ENCODE measurements around the gene QRICH2.
"Not testable (repeated sequence)": the region's sequence is repeated elsewhere in the genome, so short reads cannot be mapped to it uniquely, and the experiment has no call there.

Gene QRICH2

GRCh38 chr17:76252967-76253766 is 54.9 kb downstream of the QRICH2 start:
- not testable (repeated sequence) for H3K79me1 ChIP-seq (ENCODE audit: low read length); H3K9me3 ChIP-seq (ENCODE audit: insufficient read depth, low read depth, low read length); H4K8ac ChIP-seq (ENCODE audit: low read depth, low read length); H3K4ac ChIP-seq (ENCODE audit: low read depth, low read length); H3K4me2 ChIP-seq (ENCODE audit: low read length); H3K4me3 ChIP-seq (ENCODE audit: low read depth, low read length); H4K12ac ChIP-seq (ENCODE audit: low read depth, low read length); H3K23ac ChIP-seq (ENCODE audit: low read length); H3K9ac ChIP-seq (ENCODE audit: low read length); H3K18ac ChIP-seq (ENCODE audit: low read length); H2BK5ac ChIP-seq (ENCODE audit: low read depth, low read length, poor library complexity); H2BK120ac ChIP-seq (ENCODE audit: insufficient read depth, low read length, poor library complexity); H3K36me3 ChIP-seq (ENCODE audit: control insufficient read depth in 1 of 2, insufficient read depth in 2 of 2, low read length in 2 of 2); H2AK5ac ChIP-seq (ENCODE audit: low read length); H4K91ac ChIP-seq (ENCODE audit: low read depth, low read length); H3K27me3 ChIP-seq (ENCODE audit: insufficient read depth, low read length); H3K14ac ChIP-seq (ENCODE audit: low read length); H2AFZ ChIP-seq (ENCODE audit: insufficient read depth, low read length, poor library complexity); H3K79me2 ChIP-seq (ENCODE audit: control insufficient read depth, insufficient read depth, low read length, poor library complexity); H3K27ac ChIP-seq (ENCODE audit: low read depth, low read length)
- Histone ChIP-seq H2BK12ac (ENCODE audit: low read length) (peak overlapping the region; percentile 36), H3K4me1 (ENCODE audit: control insufficient read depth in 1 of 2, insufficient read depth in 2 of 2, low read length in 2 of 2) (peaks cover 9 to 11% of the 10 kb centered on the region in 2 experiments)
- peak; percentile 72 to 83 for DNase-seq
- no CpG with 5 or more reads among the region's 23 CpGs for WGBS (ENCODE audit: extremely low coverage, insufficient coverage, insufficient read length)

GRCh38 chr17:76252040-76252954 is 55.8 kb downstream of the QRICH2 start:
- peak overlapping the region; percentile 19 for H3K27ac ChIP-seq (ENCODE audit: low read depth, low read length)
- no peak overlapping the region for H3K18ac ChIP-seq (ENCODE audit: low read length)
- no peak overlapping the region for H3K4ac ChIP-seq (ENCODE audit: low read depth, low read length)
- no peak overlapping the region for H4K12ac ChIP-seq (ENCODE audit: low read depth, low read length)
- no peak overlapping the region for H2BK12ac ChIP-seq (ENCODE audit: low read length)
- no peak overlapping the region for H2AK5ac ChIP-seq (ENCODE audit: low read length)
- H3K23ac ChIP-seq (ENCODE audit: low read length): no peak overlapping the region
- WGBS (ENCODE audit: extremely low coverage, insufficient coverage, insufficient read length): no CpG with 5 or more reads among the region's 11 CpGs
- peaks cover 4% of the 10 kb centered on the region for H3K79me1 ChIP-seq (ENCODE audit: low read length)
- no peaks in the 10 kb centered on the region for H3K27me3 ChIP-seq (ENCODE audit: insufficient read depth, low read length)
- no peak overlapping the region for H3K14ac ChIP-seq (ENCODE audit: low read length)
- H2AFZ ChIP-seq (ENCODE audit: insufficient read depth, low read length, poor library complexity): no peak overlapping the region
- H3K4me1 ChIP-seq (ENCODE audit: control insufficient read depth in 1 of 2, insufficient read depth in 2 of 2, low read length in 2 of 2): peaks cover 9 to 11% of the 10 kb centered on the region in 2 experiments
- H3K79me2 ChIP-seq (ENCODE audit: control insufficient read depth, insufficient read depth, low read length, poor library complexity): no peaks in the 10 kb centered on the region
- no peak overlapping the region for H4K8ac ChIP-seq (ENCODE audit: low read depth, low read length)
- peak; percentile 99 for DNase-seq
- no peaks in the 10 kb centered on the region for H3K36me3 ChIP-seq (ENCODE audit: control insufficient read depth in 1 of 2, insufficient read depth in 2 of 2, low read length in 2 of 2)
- H3K9me3 ChIP-seq (ENCODE audit: insufficient read depth, low read depth, low read length): no peaks in the 10 kb centered on the region
- no peak overlapping the region for H3K4me3 ChIP-seq (ENCODE audit: low read depth, low read length)
- H4K91ac ChIP-seq (ENCODE audit: low read depth, low read length): peak overlapping the region; percentile 20
- H2BK5ac ChIP-seq (ENCODE audit: low read depth, low read length, poor library complexity): no peak overlapping the region
- H2BK120ac ChIP-seq (ENCODE audit: insufficient read depth, low read length, poor library complexity): no peak overlapping the region
- H3K4me2 ChIP-seq (ENCODE audit: low read length): no peak overlapping the region
- H3K9ac ChIP-seq (ENCODE audit: low read length): no peak overlapping the region

- no peak overlapping the region for H3K18ac ChIP-seq (ENCODE audit: low read length)
- no peaks in the 10 kb centered on the region for H3K36me3 ChIP-seq (ENCODE audit: control insufficient read depth in 1 of 2, insufficient read depth in 2 of 2, low read length in 2 of 2)
- no peak overlapping the region for H3K9ac ChIP-seq (ENCODE audit: low read length)
- peak overlapping the region; percentile 5 for H2BK12ac ChIP-seq (ENCODE audit: low read length)
- DNase-seq: peak; percentile 89 to 93
- no peaks in the 10 kb centered on the region for H3K27me3 ChIP-seq (ENCODE audit: insufficient read depth, low read length)
- no peaks in the 10 kb centered on the region for H3K79me2 ChIP-seq (ENCODE audit: control insufficient read depth, insufficient read depth, low read length, poor library complexity)
- no peak overlapping the region for H3K4ac ChIP-seq (ENCODE audit: low read depth, low read length)
- H3K4me3 ChIP-seq (ENCODE audit: low read depth, low read length): no peak overlapping the region
- H3K23ac ChIP-seq (ENCODE audit: low read length): no peak overlapping the region
- no CpG with 5 or more reads among the region's 8 CpGs for WGBS (ENCODE audit: extremely low coverage, insufficient coverage, insufficient read length)
- H4K8ac ChIP-seq (ENCODE audit: low read depth, low read length): no peak overlapping the region
- H2BK5ac ChIP-seq (ENCODE audit: low read depth, low read length, poor library complexity): no peak overlapping the region
- H4K91ac ChIP-seq (ENCODE audit: low read depth, low read length): peak overlapping the region; percentile 53
- H2AK5ac ChIP-seq (ENCODE audit: low read length): no peak overlapping the region
- no peak overlapping the region for H3K14ac ChIP-seq (ENCODE audit: low read length)
- no peak overlapping the region for H2AFZ ChIP-seq (ENCODE audit: insufficient read depth, low read length, poor library complexity)
- H3K4me1 ChIP-seq (ENCODE audit: control insufficient read depth in 1 of 2, insufficient read depth in 2 of 2, low read length in 2 of 2): peaks cover 9 to 11% of the 10 kb centered on the region in 2 experiments
- H4K12ac ChIP-seq (ENCODE audit: low read depth, low read length): no peak overlapping the region
- peaks cover 4% of the 10 kb centered on the region for H3K79me1 ChIP-seq (ENCODE audit: low read length)
- H2BK120ac ChIP-seq (ENCODE audit: insufficient read depth, low read length, poor library complexity): no peak overlapping the region
- no peak overlapping the region for H3K4me2 ChIP-seq (ENCODE audit: low read length)
- no peaks in the 10 kb centered on the region for H3K9me3 ChIP-seq (ENCODE audit: insufficient read depth, low read depth, low read length)
- H3K27ac ChIP-seq (ENCODE audit: low read depth, low read length): peak overlapping the region; percentile 24
Measured at GRCh38 chr17:76251478-76252039, 56.5 kb downstream of the QRICH2 start.

GRCh38 chr17:76250141-76250540 is 57.9 kb downstream of the QRICH2 start:
- no peak for DNase-seq
- H3K18ac ChIP-seq (ENCODE audit: low read length): no peak overlapping the region

More at GRCh38 chr17:76250141-76250540, 57.9 kb downstream of the QRICH2 start:
- H3K27me3 ChIP-seq (ENCODE audit: insufficient read depth, low read length): no peaks in the 10 kb centered on the region
- H2BK5ac ChIP-seq (ENCODE audit: low read depth, low read length, poor library complexity): no peak overlapping the region
- no peak overlapping the region for H3K27ac ChIP-seq (ENCODE audit: low read depth, low read length)
- H3K79me2 ChIP-seq (ENCODE audit: control insufficient read depth, insufficient read depth, low read length, poor library complexity): no peaks in the 10 kb centered on the region
- no peak overlapping the region for H3K9ac ChIP-seq (ENCODE audit: low read length)
- peaks cover 4% of the 10 kb centered on the region for H3K79me1 ChIP-seq (ENCODE audit: low read length)
- H2AFZ ChIP-seq (ENCODE audit: insufficient read depth, low read length, poor library complexity): no peak overlapping the region
- peaks cover 10 to 11% of the 10 kb centered on the region in 2 experiments for H3K4me1 ChIP-seq (ENCODE audit: control insufficient read depth in 1 of 2, insufficient read depth in 2 of 2, low read length in 2 of 2)
- no peak overlapping the region for H3K4me2 ChIP-seq (ENCODE audit: low read length)
- H4K91ac ChIP-seq (ENCODE audit: low read depth, low read length): no peak overlapping the region
- H3K4me3 ChIP-seq (ENCODE audit: low read depth, low read length): no peak overlapping the region
- H3K4ac ChIP-seq (ENCODE audit: low read depth, low read length): no peak overlapping the region
- H4K8ac ChIP-seq (ENCODE audit: low read depth, low read length): no peak overlapping the region
- no peak overlapping the region for H3K23ac ChIP-seq (ENCODE audit: low read length)
- H2AK5ac ChIP-seq (ENCODE audit: low read length): no peak overlapping the region
- no peaks in the 10 kb centered on the region for H3K9me3 ChIP-seq (ENCODE audit: insufficient read depth, low read depth, low read length)
- no peak overlapping the region for H4K12ac ChIP-seq (ENCODE audit: low read depth, low read length)
- no CpG with 5 or more reads among the region's 6 CpGs for WGBS (ENCODE audit: extremely low coverage, insufficient coverage, insufficient read length)
- H2BK12ac ChIP-seq (ENCODE audit: low read length): no peak overlapping the region
- no peak overlapping the region for H3K14ac ChIP-seq (ENCODE audit: low read length)
- no peaks in the 10 kb centered on the region for H3K36me3 ChIP-seq (ENCODE audit: control insufficient read depth in 1 of 2, insufficient read depth in 2 of 2, low read length in 2 of 2)
- no peak overlapping the region for H2BK120ac ChIP-seq (ENCODE audit: insufficient read depth, low read length, poor library complexity)

Data from trophoblast cell (in vitro differentiated cells and primary cell).